ENCODE results near the gene SPAG6.
A peak's percentile ranks its signal among the peaks of the same experiment; 100 is the strongest.

Gene SPAG6

GRCh38 chr10:22417736-22418268 is 72.5 kb downstream of the SPAG6 start:
- no peak for TF ChIP-seq Cebpa-rat (IDR thresholded peaks at IDR 0.05)
- H3K9ac ChIP-seq: no peak overlapping the region
- H3K27ac ChIP-seq: no peak overlapping the region
- peaks cover 0 to 3% (median 0%) of the 10 kb centered on the region in 11 experiments; a peak in 2 of 22 replicates for H3K9me3 ChIP-seq (replicated peaks in 1 of 11)
- no peaks in the 10 kb centered on the region for H3K4me1 ChIP-seq
- no peak overlapping the region; a peak in 1 of 20 replicates for H3K4me3 ChIP-seq
- no peaks in the 10 kb centered on the region for H4K20me1 ChIP-seq
- H3K36me3 ChIP-seq: no peaks in the 10 kb centered on the region
- no peak overlapping the region for H3K4me2 ChIP-seq
- no peaks in the 10 kb centered on the region for H3K27me3 ChIP-seq

GRCh38 chr10:22420787-22421517 is 75.7 kb downstream of the SPAG6 start:
- Histone ChIP-seq H3K9me3 (replicated peaks in 1 of 11) (peaks cover 0 to 20% (median 7%) of the 10 kb centered on the region in 11 experiments; a peak in 8 of 22 replicates), H3K4me1 (peaks cover 0 to 12% (median 2%) of the 10 kb centered on the region in 10 experiments; a peak in 7 of 20 replicates), H3K27me3 (no peaks in the 10 kb centered on the region), H3K36me3 (no peaks in the 10 kb centered on the region), H3K4me2 (no peak overlapping the region), H4K20me1 (no peaks in the 10 kb centered on the region), H3K4me3 (no peak overlapping the region), H3K27ac (no peak overlapping the region), H3K9ac (no peak overlapping the region)
- TF ChIP-seq Cebpa-rat (IDR thresholded peaks at IDR 0.05): no peak

GRCh38 chr10:22426653-22427052 is 81.4 kb downstream of the SPAG6 start:
- Histone ChIP-seq H3K27me3 (no peaks in the 10 kb centered on the region), H3K27ac (no peak overlapping the region), H3K9me3 (replicated peaks in 1 of 11) (peaks cover 0 to 20% (median 7%) of the 10 kb centered on the region in 11 experiments; a peak in 8 of 22 replicates), H3K4me3 (no peak overlapping the region), H3K36me3 (no peaks in the 10 kb centered on the region), H3K4me2 (no peak overlapping the region), H3K9ac (no peak overlapping the region), H3K4me1 (peaks cover 0 to 12% (median 2%) of the 10 kb centered on the region in 10 experiments; a peak in 7 of 20 replicates), H4K20me1 (no peaks in the 10 kb centered on the region)
- no peak for TF ChIP-seq Cebpa-rat (IDR thresholded peaks at IDR 0.05)

- H3K9me3 ChIP-seq (replicated peaks in 1 of 11): peaks cover 0 to 20% (median 7%) of the 10 kb centered on the region in 11 experiments; a peak in 8 of 22 replicates
- no peak overlapping the region for H3K27ac ChIP-seq
- no peaks in the 10 kb centered on the region for H3K27me3 ChIP-seq
- H4K20me1 ChIP-seq: no peaks in the 10 kb centered on the region
- no peak overlapping the region for H3K4me3 ChIP-seq
- TF ChIP-seq Cebpa-rat (IDR thresholded peaks at IDR 0.05): no peak
- no peak overlapping the region for H3K4me2 ChIP-seq
- H3K9ac ChIP-seq: no peak overlapping the region
- H3K36me3 ChIP-seq: no peaks in the 10 kb centered on the region
- peaks cover 0 to 12% (median 2%) of the 10 kb centered on the region in 10 experiments; a peak in 7 of 20 replicates for H3K4me1 ChIP-seq
Observed at GRCh38 chr10:22427101-22427500, 81.8 kb downstream of the SPAG6 start.

GRCh38 chr10:22427890-22428571 is 82.7 kb downstream of the SPAG6 start:
- Histone ChIP-seq H4K20me1 (no peaks in the 10 kb centered on the region), H3K27ac (no peak overlapping the region), H3K4me1 (peaks cover 0 to 14% (median 2%) of the 10 kb centered on the region in 10 experiments; a peak in 7 of 20 replicates), H3K4me2 (no peak overlapping the region), H3K4me3 (no peak overlapping the region), H3K9ac (no peak overlapping the region), H3K27me3 (no peaks in the 10 kb centered on the region), H3K36me3 (no peaks in the 10 kb centered on the region), H3K9me3 (replicated peaks in 1 of 11) (peaks cover 0 to 16% (median 5%) of the 10 kb centered on the region in 11 experiments; a peak in 8 of 22 replicates)
- no peak for TF ChIP-seq Cebpa-rat (IDR thresholded peaks at IDR 0.05)

- Histone ChIP-seq H3K4me2 (no peak overlapping the region), H3K9ac (no peak overlapping the region), H3K4me1 (peaks cover 0 to 26% (median 6%) of the 10 kb centered on the region in 10 experiments; a peak in 13 of 20 replicates), H3K36me3 (no peaks in the 10 kb centered on the region), H4K20me1 (no peaks in the 10 kb centered on the region), H3K27ac (no peak overlapping the region), H3K4me3 (no peak overlapping the region), H3K27me3 (no peaks in the 10 kb centered on the region), H3K9me3 (replicated peaks in 1 of 11) (peaks cover 0 to 5% (median 0%) of the 10 kb centered on the region in 11 experiments; a peak in 2 of 22 replicates)
- TF ChIP-seq Cebpa-rat (IDR thresholded peaks at IDR 0.05): no peak
Observed at GRCh38 chr10:22429146-22429545, 83.8 kb downstream of the SPAG6 start.

GRCh38 chr10:22429981-22430421 is 84.7 kb downstream of the SPAG6 start:
- H3K4me1 ChIP-seq: peaks cover 0 to 26% (median 9%) of the 10 kb centered on the region in 10 experiments; a peak in 13 of 20 replicates
- no peak overlapping the region for H3K27ac ChIP-seq
- H3K4me2 ChIP-seq: no peak overlapping the region
- no peaks in the 10 kb centered on the region for H3K36me3 ChIP-seq
- H3K27me3 ChIP-seq: no peaks in the 10 kb centered on the region
- TF ChIP-seq Cebpa-rat (IDR thresholded peaks at IDR 0.05): no peak
- H3K4me3 ChIP-seq: no peak overlapping the region
- no peak overlapping the region for H3K9ac ChIP-seq
- H3K9me3 ChIP-seq (replicated peaks in 1 of 11): no peaks in the 10 kb centered on the region
- no peaks in the 10 kb centered on the region for H4K20me1 ChIP-seq

- Histone ChIP-seq H3K36me3 (no peaks in the 10 kb centered on the region), H3K4me2 (peak overlapping the region in 5 of 11 experiments; percentile 40 to 90 (median 65); a peak in 7 of 22 replicates), H3K27me3 (no peaks in the 10 kb centered on the region), H3K4me1 (peaks cover 15 to 48% (median 32%) of the 10 kb centered on the region in 10 experiments), H3K9ac (no peak overlapping the region), H3K27ac (peak overlapping the region in 2 of 11 experiments; percentile 13 to 16; a peak in 2 of 22 replicates), H3K9me3 (replicated peaks in 1 of 11) (no peaks in the 10 kb centered on the region), H4K20me1 (no peaks in the 10 kb centered on the region), H3K4me3 (no peak overlapping the region)
- no peak for TF ChIP-seq Cebpa-rat (IDR thresholded peaks at IDR 0.05)
Observed at GRCh38 chr10:22433875-22434274, 88.6 kb downstream of the SPAG6 start.

- Histone ChIP-seq H3K4me1 (peaks cover 21 to 54% (median 36%) of the 10 kb centered on the region in 10 experiments), H4K20me1 (no peaks in the 10 kb centered on the region), H3K27me3 (no peaks in the 10 kb centered on the region), H3K27ac (peak overlapping the region in 2 of 11 experiments; percentile 13 to 16; a peak in 2 of 22 replicates), H3K4me3 (no peak overlapping the region), H3K9me3 (replicated peaks in 1 of 11) (no peaks in the 10 kb centered on the region), H3K36me3 (no peaks in the 10 kb centered on the region), H3K9ac (no peak overlapping the region), H3K4me2 (peak overlapping the region in 6 of 11 experiments; percentile 24 to 90 (median 62); a peak in 9 of 22 replicates)
- TF ChIP-seq Cebpa-rat (IDR thresholded peaks at IDR 0.05): no peak
Observed at GRCh38 chr10:22434521-22434920, 89.2 kb downstream of the SPAG6 start.

Measured in BLaER1 treated with 17β-estradiol and CSF1 and Interleukin-3, amounts not matched to agents 10 nM and 100 nM (cell line).